PC-3 (cell line): ENCODE measurements around the gene PTGES2.

Experiments
- EZH2 ChIP-seq: fragments of 300-600 bp; sonication (generic); IDR thresholded peaks from one replicate; pipeline ENCODE4 v1.6.1; 2017; ENCODE audit warnings: antibody characterized with exemption, mild to moderate bottlenecking, low read length; ENCODE audit not compliant: unreplicated experiment
- EZH2phosphoT487 ChIP-seq: fragments of 300-600 bp; sonication (generic); IDR thresholded peaks from 2 replicates; pipeline ENCODE4 v1.6.1; 2018; ENCODE audit warnings: mild to moderate bottlenecking, antibody characterized with exemption, low read length, borderline replicate concordance

GRCh38 chr9:128136816-128137793 lies 9.6 kb upstream of the PTGES2 start:
- TF ChIP-seq EZH2 (no peak), EZH2phosphoT487 (no peak)
